HG03175 (cell line): ENCODE data around the gene SNAPC5.
A peak's percentile ranks its signal among the peaks of the same experiment; 100 is the strongest.
"Not testable (repeated sequence)": the region's sequence is repeated elsewhere in the genome, so short reads cannot be mapped to it uniquely, and the experiment has no call there.

Source experiments
- ATAC-seq: cut with Tn5 transposase; IDR thresholded peaks from one replicate; pipeline ENCODE4 v1.9.1; 2021; ENCODE audit warnings: mild to moderate bottlenecking, moderate library complexity; ENCODE audit not compliant: unreplicated experiment

SNAPC5 gene, protein sequence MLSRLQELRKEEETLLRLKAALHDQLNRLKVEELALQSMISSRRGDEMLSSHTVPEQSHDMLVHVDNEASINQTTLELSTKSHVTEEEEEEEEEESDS

DNA sequence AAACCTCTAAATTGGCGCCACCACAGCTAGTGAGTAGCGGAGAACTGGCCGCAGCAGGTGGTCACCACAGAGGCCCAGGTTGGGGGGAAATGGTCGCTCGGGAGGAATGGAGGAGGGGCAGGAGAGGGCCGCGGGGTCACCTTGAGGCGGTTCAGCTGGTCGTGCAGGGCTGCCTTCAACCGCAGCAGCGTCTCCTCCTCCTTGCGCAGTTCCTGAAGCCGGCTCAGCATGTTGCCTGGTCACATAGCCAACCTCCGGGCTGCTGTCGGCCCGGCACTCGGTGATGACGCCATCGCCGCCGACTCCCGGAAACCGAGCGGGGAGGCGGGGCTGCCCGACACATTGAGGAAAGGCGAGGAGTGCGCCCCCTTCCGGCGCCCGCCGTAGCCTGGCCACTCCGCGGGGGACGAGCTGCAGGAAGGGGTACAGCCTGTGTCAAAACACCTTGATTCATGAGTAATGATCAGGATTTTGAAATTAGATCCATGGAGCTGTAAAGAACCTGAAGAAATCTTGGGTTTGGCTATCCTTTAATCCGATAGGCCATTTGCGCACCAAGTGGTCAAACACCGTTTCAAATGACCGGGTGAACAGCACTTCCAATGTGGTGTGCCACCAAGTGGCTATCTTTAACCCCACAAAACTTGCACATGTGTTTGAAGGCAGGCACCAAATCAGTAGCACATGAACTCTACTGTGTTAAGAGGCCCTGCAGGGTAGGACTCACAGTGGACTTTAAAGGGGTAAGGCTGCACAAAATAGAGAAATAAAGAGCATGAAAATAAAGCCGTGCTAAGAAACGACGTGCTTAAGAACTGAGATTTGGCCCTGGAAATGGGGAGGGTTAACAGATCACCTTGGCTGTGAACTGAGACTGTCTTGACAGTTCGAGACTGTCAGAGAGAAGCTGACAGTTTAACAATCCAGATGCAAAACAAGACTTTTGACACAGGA lies at the start of gene SNAPC5:
SNAPC5 (minus strand) TSS at position 261 of the 954 bp plus-strand sequence; CDS start at position 230, 31 bp downstream.
- ATAC-seq, result peak; percentile 89

DNA sequence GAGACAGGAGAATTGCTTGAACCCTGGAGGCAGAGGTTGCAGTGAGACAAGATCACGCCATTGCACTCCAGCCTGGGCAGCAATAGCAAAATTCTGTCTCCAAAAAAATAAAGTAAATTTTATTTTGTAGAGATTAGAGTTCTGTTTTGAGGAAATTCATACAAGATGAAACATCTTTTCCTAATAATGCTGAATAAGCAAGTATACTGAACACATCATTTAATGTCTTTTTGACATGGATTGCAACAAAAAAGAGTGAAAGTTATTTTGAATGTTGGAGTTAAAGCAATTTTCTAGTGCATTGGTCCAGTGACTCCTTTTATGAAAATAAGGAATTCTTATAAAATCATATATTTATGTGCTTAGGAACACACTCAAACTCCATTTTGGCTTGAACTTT lies 47.7 kb upstream of the SNAPC5 start:
- ATAC-seq, result no peak

DNA sequence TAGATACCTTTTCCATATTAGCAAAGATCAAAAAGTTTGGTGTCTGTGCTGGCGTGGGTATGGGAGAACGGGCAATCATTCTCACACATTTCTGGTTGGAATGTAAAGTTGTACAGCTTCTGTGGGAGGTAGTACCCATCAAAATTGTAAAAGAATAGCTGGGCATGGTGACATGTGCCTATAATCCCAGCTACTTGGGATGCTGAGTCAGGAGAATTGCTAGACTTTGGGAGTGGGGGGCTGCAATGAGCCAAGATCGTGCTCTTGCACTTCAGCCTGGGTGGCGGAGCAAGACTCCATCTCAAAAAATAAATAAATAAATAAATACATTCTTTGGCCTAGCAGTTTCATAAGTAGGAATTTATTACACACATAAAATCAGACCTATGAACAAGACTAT lies 45.3 kb upstream of the SNAPC5 start:
- no peak for ATAC-seq

DNA sequence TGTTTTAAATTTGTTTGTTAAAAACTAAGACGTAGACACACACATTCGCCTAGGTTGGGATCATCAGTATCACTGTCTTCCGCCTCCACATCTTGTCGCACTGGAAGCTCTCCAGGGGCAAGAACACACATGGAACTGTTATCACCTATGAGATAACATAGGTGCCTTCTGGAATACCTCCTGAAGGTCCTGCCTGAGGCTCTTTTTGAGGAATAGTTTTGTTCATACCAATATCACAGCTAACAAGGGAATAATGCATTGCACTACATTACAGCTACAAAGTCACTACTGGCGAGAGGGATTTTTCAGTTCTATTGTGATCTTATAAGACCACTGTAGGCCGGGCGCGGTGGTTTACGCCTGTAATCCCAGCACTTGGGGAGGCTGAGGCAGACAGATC lies 37.5 kb upstream of the SNAPC5 start:
- ATAC-seq, result no peak

DNA sequence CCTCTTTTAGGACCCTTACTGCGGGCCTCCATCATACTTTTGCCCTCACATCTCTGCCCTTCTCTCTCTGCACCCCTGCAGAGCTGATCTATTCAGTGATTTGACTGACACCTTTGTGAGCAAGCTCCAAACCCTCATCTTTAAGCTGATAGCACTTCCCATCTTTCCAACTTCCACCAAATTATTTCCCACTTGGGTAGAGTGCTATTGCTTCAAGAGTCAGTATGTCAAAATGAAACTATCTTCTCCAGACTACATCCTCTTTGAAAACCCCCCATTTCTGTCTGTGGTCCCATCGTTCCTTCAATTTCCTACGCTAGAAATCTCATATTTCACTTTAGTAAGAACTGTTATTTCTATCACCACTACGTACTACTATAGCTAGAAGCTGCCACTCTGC lies 27.3 kb upstream of the SNAPC5 start:
- ATAC-seq, result no peak

DNA sequence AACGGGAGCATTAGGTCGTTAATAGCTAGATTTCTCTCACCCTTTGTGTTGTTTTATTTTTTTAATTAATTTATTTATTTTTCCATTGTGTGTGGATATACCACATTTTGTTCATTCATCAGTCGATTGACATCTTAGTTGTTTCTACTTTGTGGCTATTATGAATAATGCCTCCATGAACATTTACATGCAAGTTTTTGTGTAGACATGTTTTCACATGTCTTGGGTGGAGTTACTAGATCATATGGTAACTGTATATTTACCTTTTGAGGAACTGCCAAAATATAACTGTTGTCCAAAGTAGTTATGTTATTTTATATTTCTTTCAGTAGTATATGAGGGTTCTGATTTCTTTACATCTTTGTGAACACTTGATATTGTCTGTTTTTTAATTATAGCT lies 26.4 kb upstream of the SNAPC5 start:
- ATAC-seq, result no peak

DNA sequence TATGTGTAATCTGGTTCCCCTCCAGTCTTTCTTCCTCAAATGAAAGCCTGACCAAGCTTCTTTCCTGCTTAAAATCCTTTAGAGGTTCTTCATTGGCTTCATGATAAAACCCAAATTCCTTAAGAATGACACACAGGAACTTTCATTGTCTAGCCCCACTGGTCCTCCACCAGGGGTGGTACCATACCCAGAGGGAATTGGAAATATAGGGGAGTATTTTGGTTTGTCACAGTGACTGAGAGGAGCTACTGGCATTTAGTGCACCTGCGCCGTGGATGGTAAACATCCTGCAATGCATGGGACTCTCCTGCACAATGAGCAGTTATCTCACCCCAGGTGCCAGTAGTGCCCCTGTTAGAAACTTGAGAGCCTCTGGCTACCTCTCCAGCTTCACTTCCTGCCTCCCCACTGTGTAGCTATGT lies 18.4 kb upstream of the SNAPC5 start:
- ATAC-seq, result no peak

DNA sequence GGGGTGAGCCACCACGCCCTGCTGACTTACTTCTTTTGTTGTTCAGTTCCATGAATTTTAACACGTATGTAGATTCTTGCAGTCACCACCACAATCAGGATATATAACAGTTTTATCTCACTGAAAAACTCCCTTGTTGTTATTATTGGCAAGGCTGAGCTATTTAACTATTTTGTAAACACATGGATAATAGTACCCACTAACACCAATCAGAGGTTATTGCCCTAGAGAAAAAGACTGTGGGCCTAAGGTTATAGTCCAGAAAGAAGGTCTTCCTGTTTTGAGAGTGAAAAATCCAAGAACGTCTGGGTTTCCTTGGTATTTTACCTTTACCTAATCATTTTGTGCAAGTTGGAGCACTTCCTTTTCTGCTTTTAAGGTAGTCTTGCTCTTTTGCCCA lies 17.0 kb upstream of the SNAPC5 start:
- no peak for ATAC-seq

DNA sequence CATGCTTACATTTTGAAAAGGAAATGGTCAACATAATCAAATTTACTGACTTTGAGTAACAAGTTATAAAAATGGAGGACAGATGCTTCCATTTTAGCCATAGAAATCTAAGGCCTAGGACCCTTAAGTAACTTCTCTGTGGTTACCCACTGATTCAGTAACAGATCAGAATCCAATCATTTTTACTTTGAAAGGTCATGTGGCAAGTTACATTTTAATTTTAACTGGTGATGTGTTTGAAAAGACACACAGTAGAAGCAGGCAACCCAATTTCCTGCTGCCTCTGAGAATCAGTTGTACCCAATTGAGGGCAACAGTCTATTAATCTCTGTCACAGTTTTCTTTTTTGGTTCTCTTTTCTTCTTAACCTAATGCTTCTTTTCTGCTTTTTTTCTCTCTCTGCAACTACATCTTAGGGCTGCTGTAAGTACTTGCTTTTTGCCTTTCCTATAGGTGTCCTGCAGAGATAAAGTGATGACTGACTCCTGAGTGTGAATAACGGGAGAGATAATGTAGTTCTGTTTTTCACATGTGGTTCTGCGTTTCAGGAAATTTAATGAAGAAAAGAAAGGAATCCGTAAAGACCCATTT lies 10.8 kb upstream of the SNAPC5 start:
- ATAC-seq, result no peak

DNA sequence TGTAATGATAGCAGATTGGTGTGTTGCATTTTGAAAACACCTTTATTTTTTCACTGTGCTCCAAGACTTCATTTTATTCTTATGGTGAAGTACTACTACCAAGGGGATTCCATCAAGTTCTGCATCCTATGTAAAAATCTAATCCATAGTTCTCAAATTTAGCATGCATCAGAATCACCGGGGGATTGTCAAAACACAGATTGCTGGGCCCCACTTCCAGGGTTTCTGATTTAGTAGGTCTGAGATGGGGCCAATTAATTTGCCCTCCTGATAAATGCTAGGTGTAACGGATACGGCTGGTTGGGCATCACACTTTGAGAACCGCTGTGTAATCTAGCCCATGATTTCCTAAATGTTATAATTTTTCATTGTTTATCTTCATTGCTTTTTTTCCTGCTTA lies 8.3 kb upstream of the SNAPC5 start:
- ATAC-seq, result no peak

DNA sequence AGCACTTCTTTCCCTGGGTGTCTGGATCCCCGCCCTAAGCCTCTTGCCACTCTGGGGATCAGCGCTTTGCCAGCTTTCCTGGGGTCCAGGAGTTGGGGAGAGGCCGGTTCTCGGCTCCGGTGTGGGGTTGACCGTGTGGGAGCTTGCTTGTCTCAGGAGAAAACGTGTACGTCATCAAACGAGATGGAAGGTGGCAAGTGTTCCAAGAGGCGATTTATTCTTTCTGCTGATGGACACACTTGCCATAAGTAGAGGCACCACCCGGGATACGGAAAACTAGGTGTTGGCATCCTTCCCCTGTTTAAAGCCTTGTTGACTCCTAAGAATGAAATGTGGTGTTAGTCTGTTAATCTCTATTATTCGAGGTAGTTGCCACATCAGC lies 7.9 kb upstream of the SNAPC5 start:
- no peak for ATAC-seq

DNA sequence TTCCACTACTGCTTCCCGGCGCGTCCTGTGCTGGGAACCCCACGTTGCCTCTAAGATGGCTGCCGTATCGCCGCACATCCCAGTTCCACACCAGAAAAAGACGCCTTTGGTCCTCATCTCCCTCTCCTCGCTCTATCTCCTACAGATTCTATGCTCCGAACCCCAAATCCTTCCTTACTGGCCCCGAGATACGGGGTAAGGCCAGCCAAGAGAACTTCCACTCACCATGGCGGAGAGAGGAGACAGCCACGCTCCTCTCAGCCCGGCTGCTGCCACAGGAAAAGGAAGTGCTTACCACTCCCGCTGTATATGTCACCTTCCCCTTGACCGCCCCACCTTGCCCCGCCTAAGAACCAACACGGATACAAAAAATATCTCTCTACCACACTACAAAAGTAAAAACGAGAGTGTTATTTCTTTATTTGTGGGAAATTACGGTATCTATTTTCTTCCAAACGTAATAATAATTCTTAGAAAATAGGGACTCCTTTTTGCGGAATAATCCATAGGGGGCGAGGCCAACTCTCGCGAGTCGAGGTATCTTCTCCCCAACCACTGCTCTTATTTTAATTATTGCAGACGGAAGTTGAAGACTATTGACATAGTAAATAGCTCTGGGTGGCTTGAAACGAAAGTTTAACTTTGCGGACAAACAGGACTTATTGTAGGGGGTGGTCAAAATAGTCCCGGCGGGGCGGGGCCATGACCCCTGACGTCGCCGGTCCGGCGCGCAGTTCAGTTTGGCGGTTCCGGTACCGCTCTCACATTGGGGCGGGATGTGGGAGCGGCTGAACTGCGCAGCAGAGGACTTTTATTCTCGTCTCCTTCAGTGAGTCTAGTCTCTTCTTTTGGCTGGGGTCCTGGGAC lies 7.2 kb upstream of the SNAPC5 start, which contains the start of the genes RPL4 and ZWILCH:
RPL4 (minus strand) TSS at position 293 of the 867 bp plus-strand sequence; CDS start at position 228, 65 bp downstream.
ZWILCH (plus strand) TSS at position 764 of the 867 bp plus-strand sequence; CDS start at position 777, 13 bp downstream.
- peak; percentile 73 for ATAC-seq

DNA sequence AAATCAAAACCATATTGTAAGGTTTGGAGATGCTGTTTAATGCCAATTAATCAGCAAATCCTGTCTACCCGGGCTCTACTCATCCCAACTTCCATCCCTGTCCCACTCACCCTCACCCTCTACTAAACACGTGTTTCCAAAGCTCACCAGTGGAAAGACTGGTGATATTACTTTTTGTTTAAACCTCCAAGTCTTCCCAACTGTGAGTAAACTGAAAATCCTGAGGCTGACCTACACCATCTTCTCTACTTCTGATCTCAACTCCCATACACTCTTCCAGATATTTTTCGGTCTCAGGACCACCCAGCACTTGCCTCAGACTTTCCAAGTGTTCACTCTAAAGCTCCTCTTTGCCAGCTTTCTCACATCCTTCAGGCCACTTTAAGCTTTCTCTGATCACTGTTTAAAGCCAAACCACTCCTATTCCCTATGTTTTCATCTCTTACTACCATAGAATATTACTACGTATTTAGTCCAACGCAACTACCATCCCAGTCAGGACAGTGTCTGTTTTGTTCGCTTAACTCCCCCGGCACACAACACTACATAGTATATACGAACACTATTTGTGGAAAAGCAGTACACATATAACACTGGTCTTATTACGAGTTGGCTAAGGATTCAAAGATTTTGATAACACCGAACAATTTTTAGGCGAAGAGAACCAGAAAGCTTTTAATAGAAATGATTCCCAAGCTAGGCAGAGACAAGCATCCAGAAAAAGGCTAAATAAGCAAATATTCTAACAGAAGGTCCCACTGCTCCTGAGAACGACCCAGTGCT lies 6.4 kb upstream of the SNAPC5 start:
- ATAC-seq, result no peak

DNA sequence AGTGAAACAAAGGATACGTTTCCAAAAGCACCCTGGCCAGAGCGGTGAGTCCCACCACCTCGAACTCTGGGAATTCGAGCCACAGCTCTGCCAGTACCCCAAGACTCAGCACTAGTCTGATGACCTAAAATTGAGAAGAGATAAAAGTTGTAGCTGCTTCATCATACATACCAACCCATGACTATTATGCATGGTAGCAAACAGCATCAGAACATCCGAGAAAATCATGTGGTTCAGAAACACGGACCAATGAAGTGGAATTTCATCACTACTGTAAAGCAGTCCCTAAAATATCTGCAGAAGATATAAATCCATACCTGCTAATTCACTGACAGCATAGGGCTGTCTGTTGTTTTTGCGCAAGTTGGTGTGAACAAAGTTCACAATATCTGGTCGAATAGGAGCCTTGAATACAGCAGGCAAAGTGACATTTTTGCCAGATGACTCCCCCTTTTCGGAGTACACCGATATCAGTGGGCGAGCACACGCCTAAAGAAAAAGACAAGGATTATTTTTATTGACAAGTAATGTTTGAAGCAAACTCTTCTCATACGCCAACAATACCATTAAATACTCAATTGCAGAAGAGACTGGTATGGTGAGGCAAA lies 5.6 kb upstream of the SNAPC5 start:
- ATAC-seq, result not testable (repeated sequence)

DNA sequence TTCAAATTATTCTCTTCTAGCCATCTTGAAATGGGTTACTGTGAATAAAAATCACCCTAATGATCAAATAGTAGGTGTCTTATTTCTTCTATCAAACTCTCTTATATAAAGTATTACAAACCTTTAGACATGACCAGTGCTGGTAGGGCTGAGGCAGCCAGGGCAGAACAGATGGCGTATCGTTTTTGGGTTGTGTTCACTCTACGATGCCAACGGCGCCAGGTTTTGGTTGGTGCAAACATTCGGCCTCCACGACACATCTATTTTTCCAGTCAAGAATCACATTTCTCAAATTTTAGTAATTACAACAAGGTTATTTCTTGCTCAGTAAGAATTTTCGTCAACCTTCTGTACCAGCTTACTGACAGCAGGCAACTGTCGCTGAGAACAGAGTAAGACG lies 4.9 kb upstream of the SNAPC5 start:
- ATAC-seq, result no peak

DNA sequence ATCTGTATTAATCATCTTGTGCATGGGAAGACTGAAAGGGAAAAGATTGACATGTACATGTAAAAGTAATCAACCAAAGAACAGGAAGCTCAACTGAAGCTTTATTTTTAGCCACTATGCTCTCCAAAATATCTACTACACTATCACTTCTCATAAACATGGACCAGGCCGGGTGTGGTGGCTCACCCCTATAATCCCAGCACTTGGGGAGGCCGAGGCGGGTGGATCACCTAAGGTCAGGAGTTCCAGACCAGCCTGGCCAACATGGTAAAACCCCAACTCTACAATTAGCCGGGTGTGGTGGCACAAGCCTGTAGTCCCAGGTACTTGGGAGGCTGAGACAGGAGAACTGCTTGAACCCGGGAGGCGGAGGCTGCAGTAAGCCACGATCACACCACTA lies 2.8 kb upstream of the SNAPC5 start:
- ATAC-seq, result not testable (repeated sequence)

DNA sequence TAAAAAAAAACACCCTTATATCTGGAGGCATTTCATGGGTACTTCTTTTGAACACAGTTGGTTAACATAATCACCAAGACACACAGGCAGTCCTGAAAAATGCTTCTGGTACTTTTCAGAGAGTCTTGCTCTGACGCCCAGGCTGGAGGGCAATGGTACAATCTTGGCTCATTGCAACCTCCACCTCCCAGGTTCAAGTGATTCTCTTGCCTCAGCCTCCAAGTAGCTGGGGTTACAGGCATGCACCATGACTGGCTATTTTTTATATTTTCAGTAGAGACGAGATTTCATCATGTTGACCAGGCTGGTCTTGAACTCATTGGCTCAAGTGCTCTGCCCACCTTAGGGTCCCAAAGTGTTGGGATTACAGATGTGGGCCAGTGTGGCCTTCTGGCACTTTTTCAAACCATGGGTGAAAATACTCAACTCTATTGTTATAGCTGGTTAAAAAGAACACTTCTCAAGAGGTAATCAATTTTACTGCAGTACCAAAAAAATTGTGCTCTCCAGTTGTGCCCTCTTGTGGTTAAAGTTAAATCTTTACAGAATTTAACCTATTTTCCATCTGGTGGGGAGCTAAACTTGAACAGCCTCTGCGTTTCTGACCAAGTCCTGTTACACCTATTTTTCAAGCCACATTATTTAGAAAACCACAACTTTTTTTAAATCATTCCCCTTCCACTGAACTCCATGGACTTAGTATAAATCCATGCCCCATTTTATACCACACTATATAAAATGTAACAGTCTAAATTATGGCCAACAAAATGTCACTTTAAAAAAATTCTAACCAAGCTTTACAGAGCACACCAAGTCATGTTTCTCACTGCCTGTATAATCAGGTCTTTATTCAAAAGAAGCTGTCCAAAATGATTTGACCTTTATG lies 1.2 kb upstream of the SNAPC5 start:
- no peak for ATAC-seq

DNA sequence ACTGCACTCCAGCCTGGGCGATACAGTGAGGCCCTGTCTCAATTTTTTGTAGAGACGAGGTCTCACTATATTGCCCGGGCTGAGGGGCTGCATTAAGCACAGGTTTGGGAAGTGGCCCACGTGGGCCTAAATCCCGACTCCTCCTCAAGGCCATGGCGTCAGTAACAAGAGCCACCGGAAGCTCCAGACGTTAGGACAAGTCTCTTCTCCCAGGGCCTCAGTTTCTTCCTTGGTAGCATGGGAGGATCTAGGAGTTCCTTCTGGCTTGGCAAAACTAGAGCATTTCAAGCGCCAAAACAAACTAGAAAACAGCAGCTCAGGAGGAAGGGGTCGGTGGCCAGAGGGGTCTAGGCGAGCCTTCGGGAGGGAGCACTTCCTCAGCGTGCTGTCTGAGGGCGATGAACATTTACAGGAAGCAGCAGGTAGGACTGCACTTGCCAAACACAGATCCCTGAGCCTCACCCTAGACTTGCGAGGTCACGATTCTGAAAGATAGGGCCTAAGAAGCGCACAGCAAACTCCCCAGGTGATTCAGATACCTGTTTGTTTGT lies 536 bp downstream of the SNAPC5 start:
- peak; percentile 24 for ATAC-seq
